Left lung (tissue), 10 donors: Measurements from ENCODE around the gene CEP95. TPM values are rescaled to one million over a fixed set of nuclear protein-coding genes. Genes with fewer than 3 reads are reported as not detected.
"Not testable (repeated sequence)": the region's sequence is repeated elsewhere in the genome, so short reads cannot be mapped to it uniquely, and the experiment has no call there.

Experiments
- ATAC-seq: fragments of 200-7000 bp; cut with Tn5 transposase; one replicate; pipeline ENCODE4 v1.9.1; 2020; ENCODE audit warnings: moderate library complexity
- DNase-seq, 4 donors: peaks; one replicate each; pipeline ENCODE4 v3.0.0-alpha.2; 2013 to 2020
- H3K27ac ChIP-seq, 2 donors: fragments of 200-600 bp; sonication (generic) in 1 of 2; one replicate each; pipeline versions ENCODE4 v1.5.0 to v1.8.0; 2020 to 2021
- H3K27me3 ChIP-seq, 2 donors: fragments of 200-600 bp; sonication (generic) in 1 of 2; one replicate each; pipeline versions ENCODE4 v1.5.0 to v1.8.0; 2020 to 2021
- H3K36me3 ChIP-seq, 2 donors: fragments of 200-600 bp; sonication (generic) in 1 of 2; one replicate each; pipeline versions ENCODE4 v1.5.0 to v1.8.0; 2020 to 2021
- H3K4me1 ChIP-seq, 2 donors: fragments of 200-600 bp; one replicate each; pipeline ENCODE4 v1.8.0; 2021
- H3K4me3 ChIP-seq, 2 donors: fragments of 200-600 bp; sonication (generic) in 1 of 2; one replicate each; pipeline versions ENCODE4 v1.5.0 to v1.8.0; 2020 to 2021; ENCODE audit warnings: mild to moderate bottlenecking in 1 of 2
- H3K9me3 ChIP-seq, 2 donors: fragments of 200-600 bp; sonication (generic) in 1 of 2; one replicate each; pipeline versions ENCODE4 v1.5.0 to v1.8.0; 2020 to 2021
- CTCF ChIP-seq, 2 donors: fragments of 200-600 bp; sonication (generic) in 1 of 2; IDR thresholded peaks; one replicate each; pipeline versions ENCODE4 v1.5.0 to v1.8.0; 2021; ENCODE audit warnings: antibody characterized with exemption in 2 of 2
- intact Hi-C, 2 donors: fragments of 100-400 bp; cut with DNase I; formaldehyde crosslinking; loops; one replicate each; pipeline versions ENCODE4 v1.11.2 to v1.14.2; 2022
- polyA plus RNA-seq, 6 donors: library from polyadenylated mRNA; unstranded; fragments of 120-200 nt; gene quantifications; one replicate each; pipeline ENCODE4 v1.2.1, GENCODE V29; 2013; ENCODE audit not compliant: insufficient read length in 6 of 6
- total RNA-seq, 2 donors: library from RNA; stranded (reverse); fragmentation: NEBNext Ultra II Directional; extraction: Animal tissue kit (Norgen Biotek cat#: 25700); gene quantifications; one replicate each; pipeline ENCODE4 v1.2.1, GENCODE V29; 2021
- donor health status: DM: no; HTN: yes; CAD: no.
- donor health status: DM: no; HTN: no; CAD: no.

CEP95 gene
- total and polyA plus RNA-seq, 8 donors: 21.2 to 202 (median 148) TPM

- Histone ChIP-seq H3K4me1 (peaks cover 0 to 21% of the 10 kb centered on the region in 2 donors), H3K36me3 (peaks cover 0 to 77% of the 10 kb centered on the region in 2 donors), H3K9me3 (no peaks in the 10 kb centered on the region), H3K27me3 (no peaks in the 10 kb centered on the region), H3K27ac (no peak overlapping the region), H3K4me3 (no peak overlapping the region)
- intact Hi-C loops: no loop called here
- no peak for ATAC-seq
- no peak for TF ChIP-seq CTCF (IDR thresholded peaks at IDR 0.05)
- peak in 1 of 4 donors; percentile 41 for DNase-seq
These were observed 45.8 kb upstream of the CEP95 start for GRCh38 chr17:64460955-64461354.

GRCh38 chr17:64461788-64462187, 45.0 kb upstream of the CEP95 start:
- Histone ChIP-seq H3K27ac (no peak overlapping the region), H3K36me3 (peaks cover 0 to 85% of the 10 kb centered on the region in 2 donors), H3K27me3 (no peaks in the 10 kb centered on the region)

GRCh38 chr17:64466019-64466735, 40.6 kb upstream of the CEP95 start:
- Histone ChIP-seq H3K4me1 (no peaks in the 10 kb centered on the region), H3K4me3 (no peak overlapping the region), H3K36me3 (peaks cover 0 to 96% of the 10 kb centered on the region in 2 donors), H3K27me3 (no peaks in the 10 kb centered on the region), H3K27ac (no peak overlapping the region), H3K9me3 (no peaks in the 10 kb centered on the region)
- TF ChIP-seq CTCF (IDR thresholded peaks at IDR 0.05): no peak
- no peak for ATAC-seq
- DNase-seq: no peak
- intact Hi-C loops: no loop called here

More at GRCh38 chr17:64461788-64462187, 45.0 kb upstream of the CEP95 start:
- DNase-seq: no peak
- Histone ChIP-seq H3K4me1 (peaks cover 0 to 12% of the 10 kb centered on the region in 2 donors), H3K9me3 (no peaks in the 10 kb centered on the region), H3K4me3 (no peak overlapping the region)
- TF ChIP-seq CTCF (IDR thresholded peaks at IDR 0.05): no peak
- ATAC-seq: no peak
- intact Hi-C loops: no loop called here

GRCh38 chr17:64466834-64467233, 39.9 kb upstream of the CEP95 start:
- H3K4me3 ChIP-seq, H3K9me3 ChIP-seq, DNase-seq, H3K4me1 ChIP-seq, ATAC-seq, H3K27ac ChIP-seq, H3K27me3 ChIP-seq, intact Hi-C loops: not testable (repeated sequence)
- H3K36me3 ChIP-seq: peaks cover 0 to 96% of the 10 kb centered on the region in 2 donors

GRCh38 chr17:64470625-64471024, 36.2 kb upstream of the CEP95 start:
- no peak for TF ChIP-seq CTCF (IDR thresholded peaks at IDR 0.05)
- intact Hi-C loops: no loop called here
- Histone ChIP-seq H3K9me3 (no peaks in the 10 kb centered on the region), H3K4me3 (no peak overlapping the region), H3K27ac (no peak overlapping the region), H3K36me3 (peaks cover 0 to 60% of the 10 kb centered on the region in 2 donors), H3K4me1 (no peaks in the 10 kb centered on the region), H3K27me3 (no peaks in the 10 kb centered on the region)
- DNase-seq (no peak), ATAC-seq (no peak)

GRCh38 chr17:64471440-64471839, 35.3 kb upstream of the CEP95 start:
- ATAC-seq: no peak

More at GRCh38 chr17:64471440-64471839, 35.3 kb upstream of the CEP95 start:
- Histone ChIP-seq H3K4me1 (no peaks in the 10 kb centered on the region), H3K9me3 (no peaks in the 10 kb centered on the region), H3K27me3 (no peaks in the 10 kb centered on the region), H3K27ac (no peak overlapping the region), H3K4me3 (no peak overlapping the region), H3K36me3 (peaks cover 0 to 52% of the 10 kb centered on the region in 2 donors)
- DNase-seq: no peak
- TF ChIP-seq CTCF (IDR thresholded peaks at IDR 0.05): no peak
- intact Hi-C loops: no loop called here
